NCI-H1694 (cell line): ENCODE data around the gene SELENON.
A peak's percentile ranks its signal among the peaks of the same experiment; 100 is the strongest.
"Not testable (repeated sequence)": the region's sequence is repeated elsewhere in the genome, so short reads cannot be mapped to it uniquely, and the experiment has no call there.

Source experiments
- DNase-seq: peaks from one replicate; lab custom pipeline; 2025; lab: John Stamatoyannopoulos, UW

The SELENON gene

DNA sequence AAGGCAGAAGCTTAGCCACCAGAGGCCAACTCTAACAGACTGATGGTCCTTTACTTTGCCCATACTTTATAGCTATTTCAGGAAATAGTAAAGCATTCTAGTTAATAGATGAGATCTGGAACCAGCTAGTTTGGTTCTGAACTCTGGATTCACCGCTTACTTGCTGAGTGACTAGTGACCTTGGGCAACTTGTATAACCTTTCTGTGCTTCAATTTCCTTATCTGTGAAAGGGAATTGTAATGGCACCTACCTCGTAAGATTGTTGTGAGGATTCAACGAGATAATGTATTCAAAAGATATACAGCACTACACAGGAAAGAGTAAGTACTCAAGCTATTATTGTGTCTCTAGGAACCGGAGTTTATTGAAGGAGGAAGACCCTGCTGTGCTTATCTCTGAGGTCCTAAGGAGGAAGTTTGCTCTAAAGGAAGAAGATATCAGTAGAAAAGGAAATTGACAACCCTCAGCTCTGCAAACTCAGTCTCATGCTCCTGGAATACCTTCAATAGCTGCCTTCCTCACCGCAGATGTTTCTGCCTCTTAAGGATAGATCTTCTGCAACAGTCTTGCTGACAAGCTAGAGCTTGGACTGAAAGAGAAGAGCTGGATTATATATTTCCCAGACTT, 31.7 kb downstream of the SELENON start:
- DNase-seq: no peak

DNA sequence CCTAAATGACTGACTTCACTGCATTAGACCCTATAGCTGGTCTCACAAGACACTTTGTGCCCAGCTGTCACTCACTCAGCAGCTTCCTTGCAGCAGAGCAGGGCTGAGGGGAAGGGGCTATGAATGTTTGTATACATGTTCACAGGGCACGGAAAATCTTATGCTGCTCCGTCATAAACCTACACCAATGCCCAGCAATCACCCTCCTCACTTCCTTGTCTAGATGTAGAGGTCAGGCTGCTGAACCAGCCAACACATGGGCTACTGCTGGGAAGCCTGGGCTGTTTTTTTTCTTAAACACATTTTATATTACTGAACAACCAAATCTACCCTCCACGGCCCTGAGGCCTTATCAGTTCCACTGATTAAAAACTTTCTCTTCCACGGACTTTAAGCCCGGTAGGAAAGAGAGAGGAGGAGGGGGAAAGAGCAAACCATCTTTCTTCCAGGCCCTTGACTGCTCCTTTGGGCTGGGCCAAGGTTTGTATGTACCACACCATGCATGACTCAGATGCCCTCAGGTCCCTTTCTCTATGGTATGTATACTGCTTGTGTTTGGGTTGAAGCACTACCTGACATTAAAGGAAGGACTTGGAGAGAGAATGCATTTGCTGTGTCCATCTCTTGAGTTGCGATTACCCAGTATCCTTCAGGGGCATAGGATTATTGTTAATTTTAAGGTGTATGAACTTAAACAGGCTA, 32.5 kb downstream of the SELENON start:
- no peak for DNase-seq

DNA sequence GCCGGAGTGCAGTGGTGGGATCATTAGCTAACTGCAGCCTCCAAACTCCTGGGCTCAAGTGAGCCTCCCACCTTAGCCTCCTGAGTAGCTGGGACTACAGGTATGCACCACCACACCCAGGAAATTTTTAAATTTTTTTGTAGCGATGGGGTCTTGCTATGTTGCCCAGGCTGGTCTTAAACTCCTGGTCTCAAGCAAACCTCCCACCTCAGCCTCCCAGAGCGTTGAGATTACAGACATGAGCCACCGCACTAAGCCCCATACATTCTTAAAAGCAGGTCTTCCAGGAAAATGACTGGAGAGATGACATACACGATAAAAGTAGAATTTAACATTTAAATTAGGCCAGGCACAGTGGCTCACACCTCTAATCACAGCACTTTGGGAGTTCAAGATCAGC, 33.2 kb downstream of the SELENON start:
- no peak for DNase-seq

DNA sequence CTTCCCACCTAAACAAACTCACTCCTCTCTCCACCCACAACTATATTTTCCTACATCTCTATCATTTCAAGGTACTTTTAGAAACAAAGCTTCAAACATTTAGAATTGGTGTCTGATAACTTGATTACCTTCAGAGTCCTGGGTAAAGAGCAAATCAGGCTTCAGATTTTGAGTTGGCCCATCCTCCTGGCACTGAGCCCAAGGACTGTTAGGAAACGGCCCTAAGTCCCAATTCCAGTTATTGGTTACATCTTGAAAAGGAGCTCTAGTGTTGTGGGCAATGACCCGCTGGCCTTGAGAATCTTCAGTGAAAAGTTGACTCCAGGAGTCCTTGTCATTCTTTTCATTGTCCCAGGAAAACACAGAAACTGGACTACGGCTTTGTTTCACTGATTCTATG, 34.9 kb downstream of the SELENON start:
- no peak for DNase-seq

DNA sequence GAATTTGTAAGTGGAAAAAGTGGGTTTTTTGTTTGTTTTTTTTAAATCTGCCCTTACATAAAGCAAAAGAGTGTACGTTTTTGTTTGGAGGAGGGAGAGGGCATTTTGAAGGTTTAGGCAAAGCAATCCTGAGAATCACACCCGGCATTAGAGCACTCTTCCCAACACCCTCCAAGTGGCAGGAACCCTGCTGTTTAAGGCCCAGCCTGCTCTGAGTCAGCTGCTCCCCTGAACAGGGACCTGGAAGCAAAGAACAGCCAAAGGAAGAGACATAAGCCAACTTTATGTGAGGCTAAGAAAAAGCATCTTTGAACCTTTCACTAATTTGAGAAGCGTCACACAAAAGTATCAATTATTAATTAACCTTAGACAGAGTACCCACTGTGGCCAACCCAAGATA, 36.7 kb downstream of the SELENON start:
- DNase-seq: no peak

DNA sequence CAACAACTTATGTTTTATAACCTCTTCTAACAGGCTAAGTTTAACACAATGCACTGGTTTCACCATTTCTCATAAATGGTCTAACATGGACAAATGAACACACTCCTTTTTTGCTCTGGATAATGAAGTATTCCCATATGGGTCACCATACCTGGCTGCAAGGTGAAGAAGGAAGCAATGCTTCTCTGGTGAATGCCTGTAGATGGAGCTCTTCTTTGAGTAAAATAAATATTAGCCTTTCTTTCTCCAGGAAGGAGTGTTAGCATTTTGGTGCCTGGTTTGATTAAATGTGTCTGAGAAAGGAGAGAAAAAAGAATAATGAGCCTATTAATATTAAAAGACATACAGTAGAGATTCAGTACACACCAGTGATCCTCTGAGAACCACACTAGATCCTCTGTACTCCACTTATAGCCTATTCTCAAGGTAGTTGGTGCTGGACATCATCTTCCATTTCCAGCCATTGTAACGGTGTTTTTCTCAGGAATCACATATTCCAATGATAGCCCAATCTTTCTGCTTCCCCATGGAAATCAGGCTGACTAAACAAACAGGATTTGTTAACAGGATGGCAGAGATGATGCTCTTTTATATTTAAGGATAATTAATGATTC, 37.4 kb downstream of the SELENON start:
- DNase-seq: peak; percentile 25

DNA sequence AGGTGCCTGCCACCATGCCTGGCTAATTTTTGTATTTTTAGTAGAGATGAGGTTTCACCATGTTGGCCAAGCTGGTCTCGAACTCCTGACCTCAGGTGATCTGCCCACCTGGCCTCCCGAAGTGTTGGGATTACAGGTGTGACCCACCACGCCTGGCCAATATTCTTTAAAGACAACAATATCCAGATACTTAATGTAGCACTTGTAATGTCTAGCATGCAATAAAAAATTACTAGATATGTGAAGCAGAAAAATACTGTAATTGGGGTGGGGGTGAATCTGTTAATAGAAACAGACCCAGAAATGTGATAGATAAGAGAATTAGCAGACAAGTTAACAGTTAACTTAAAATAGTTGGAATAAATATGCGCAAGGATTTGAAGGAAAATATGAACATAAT, 39.8 kb downstream of the SELENON start:
- not testable (repeated sequence) for DNase-seq

DNA sequence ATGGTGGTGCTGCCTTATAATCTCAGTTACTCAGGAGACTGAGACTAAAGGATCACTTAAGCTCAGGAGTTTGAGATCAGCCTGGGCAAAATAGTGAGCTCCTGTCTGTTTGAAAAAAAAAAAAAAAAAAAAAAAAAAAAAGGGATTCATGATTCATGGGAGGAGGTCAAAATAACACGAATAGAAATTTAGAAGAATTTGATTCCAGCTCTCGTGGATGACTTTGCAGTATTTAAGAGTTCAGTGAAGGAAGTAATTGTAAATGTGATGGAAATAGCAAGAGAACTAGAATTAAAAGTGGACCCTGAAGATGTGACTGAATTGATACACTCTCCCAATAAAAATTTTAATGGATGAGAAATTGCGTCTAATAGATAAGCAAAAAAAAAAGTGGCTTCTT, 43.5 kb downstream of the SELENON start:
- DNase-seq: no peak

DNA sequence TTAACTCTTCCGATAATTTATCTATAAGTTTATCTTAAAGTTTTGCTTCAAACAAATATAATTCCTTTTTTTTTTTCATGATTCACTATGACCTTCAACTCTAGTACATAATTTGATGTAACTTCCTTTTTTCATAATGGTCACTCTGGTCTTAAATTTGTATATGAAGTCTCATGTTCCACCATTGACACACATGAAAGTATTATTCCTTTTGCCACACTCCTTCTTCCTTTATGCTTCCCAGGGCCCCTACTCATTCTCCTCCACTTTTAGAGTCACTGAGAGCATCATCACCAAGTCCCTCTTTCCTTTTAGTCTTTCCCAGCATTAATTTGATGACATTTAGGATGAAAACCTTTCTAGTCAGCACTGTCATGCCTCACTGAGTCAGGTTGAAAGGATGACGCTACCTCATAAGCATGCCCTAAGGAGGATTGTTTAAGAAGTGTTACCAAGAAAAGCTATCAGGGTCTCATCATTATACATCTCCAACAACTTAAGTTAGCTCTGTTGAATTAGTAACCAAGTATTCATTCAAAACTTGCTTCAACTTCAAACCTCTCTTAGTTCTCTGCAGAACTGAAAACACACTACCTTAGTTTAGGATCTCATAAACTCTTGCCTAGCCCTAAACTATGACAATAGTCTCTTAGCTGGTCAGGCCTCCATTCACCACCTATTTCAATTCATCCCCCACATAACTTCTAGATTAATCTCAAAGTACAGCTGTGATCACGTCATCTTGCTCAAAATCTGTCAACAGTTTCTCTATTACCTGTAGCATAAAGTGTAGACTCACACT, 44.7 kb downstream of the SELENON start:
- DNase-seq: no peak

DNA sequence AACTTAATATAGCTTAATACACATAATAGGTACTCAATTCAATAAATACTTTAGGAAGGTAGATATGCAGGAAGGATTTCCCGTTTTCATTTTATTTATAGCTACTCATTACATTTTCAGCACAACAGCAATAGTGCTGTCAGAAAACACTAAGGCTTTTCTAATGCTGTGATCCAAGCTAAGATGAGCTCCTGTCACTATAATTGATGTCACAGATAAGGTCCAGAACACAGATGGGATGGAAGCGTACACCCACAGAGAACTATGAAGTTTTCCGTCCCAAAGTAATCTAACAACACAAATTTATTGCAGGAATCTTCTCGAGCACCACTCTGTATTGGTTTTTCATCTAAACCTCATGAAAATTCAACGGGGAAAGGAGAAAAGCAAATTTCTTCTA, 45.7 kb downstream of the SELENON start:
- no peak for DNase-seq

DNA sequence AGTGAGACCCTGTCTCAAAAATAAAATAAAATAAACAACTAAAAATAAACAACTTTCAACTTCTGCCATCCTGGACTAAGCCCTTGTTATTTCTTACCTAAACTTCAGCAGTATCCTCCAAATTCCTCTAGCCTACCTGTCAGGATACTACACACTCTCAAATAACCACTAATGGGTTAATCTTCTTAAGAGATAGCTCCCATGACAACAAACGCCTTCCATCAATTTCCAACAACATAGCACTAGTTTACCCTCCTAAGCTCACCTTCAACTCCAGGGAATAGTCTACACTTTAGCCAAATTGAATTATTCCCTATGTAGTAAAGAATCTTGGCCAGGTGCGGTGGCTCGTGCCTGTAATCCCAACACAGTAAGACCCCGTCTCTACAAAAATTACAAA, 47.9 kb downstream of the SELENON start:
- DNase-seq: no peak

DNA sequence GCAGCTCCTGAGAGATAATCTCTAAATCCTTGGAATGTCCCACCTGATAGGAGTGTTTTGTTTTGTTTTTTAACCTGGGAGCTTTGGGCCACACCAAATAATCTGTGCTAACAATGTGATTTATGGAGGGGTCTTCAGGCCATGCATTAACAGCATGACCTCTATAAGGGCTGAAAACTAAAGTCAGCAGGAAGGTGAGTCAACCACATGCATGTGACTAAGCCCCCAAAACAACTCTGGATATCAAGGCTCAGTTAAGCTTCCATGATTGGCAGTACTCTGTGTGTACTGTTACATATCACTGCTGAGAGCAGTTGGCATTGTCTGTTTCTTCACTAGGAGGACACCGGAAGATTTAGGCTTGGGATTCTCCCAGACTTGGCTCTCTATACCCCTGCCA, 48.5 kb downstream of the SELENON start:
- no peak for DNase-seq

DNA sequence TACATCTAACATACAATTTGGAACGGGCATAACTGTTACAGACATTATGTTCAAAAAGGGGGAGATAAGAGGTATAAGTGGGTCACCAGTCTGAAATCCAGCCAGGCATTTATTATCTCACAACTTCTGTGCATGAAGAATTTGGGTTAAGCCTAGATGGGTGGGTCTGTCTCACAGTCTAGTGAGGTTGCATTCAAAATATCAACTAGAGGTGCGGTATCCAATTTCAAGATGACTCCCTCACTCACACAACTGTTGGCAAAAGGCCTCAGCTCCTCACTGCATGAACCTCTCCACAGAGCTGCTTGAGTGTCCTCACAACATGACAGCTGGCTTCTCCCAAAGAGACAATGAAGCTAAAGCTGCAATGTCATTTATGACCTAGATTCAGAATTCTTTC, 54.6 kb downstream of the SELENON start:
- DNase-seq: no peak

DNA sequence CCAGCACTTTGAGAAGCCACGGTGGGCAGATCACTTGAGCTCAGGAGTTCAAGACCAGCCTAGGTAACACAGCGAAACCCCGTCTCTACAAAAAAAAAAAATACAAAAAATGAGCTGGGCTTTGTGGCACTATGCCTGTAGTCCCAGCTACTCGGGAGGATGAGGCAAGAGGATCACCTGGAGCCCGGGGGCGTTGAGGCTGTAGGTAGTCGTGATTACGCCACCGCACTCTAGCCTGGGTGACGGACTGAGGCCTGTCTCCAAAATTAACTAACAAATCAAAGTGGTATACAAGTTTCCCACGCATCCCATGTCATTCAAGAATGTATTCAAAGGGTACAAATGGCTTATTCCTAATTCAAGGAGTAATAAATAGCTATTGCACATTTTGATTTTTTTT, 56.9 kb downstream of the SELENON start:
- no peak for DNase-seq

DNA sequence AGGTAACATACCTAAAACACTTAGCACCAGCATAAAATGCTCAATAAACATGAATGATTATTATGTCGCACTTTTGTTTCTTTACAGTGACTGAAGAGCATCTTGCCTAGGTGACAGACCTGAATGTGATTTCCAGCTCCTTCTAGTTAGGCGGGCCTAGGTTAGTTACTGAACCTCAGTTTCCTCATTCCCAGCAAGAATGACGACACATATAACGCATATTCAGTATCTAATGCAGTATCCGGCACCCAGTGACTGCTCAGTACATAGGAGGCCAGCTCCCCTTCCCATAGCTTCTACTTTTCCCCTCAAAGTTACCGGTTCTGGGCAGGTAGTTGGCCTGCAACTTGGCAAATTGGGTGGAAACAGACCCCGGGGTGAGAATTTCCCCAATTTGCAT, 58.5 kb downstream of the SELENON start:
- no peak for DNase-seq

DNA sequence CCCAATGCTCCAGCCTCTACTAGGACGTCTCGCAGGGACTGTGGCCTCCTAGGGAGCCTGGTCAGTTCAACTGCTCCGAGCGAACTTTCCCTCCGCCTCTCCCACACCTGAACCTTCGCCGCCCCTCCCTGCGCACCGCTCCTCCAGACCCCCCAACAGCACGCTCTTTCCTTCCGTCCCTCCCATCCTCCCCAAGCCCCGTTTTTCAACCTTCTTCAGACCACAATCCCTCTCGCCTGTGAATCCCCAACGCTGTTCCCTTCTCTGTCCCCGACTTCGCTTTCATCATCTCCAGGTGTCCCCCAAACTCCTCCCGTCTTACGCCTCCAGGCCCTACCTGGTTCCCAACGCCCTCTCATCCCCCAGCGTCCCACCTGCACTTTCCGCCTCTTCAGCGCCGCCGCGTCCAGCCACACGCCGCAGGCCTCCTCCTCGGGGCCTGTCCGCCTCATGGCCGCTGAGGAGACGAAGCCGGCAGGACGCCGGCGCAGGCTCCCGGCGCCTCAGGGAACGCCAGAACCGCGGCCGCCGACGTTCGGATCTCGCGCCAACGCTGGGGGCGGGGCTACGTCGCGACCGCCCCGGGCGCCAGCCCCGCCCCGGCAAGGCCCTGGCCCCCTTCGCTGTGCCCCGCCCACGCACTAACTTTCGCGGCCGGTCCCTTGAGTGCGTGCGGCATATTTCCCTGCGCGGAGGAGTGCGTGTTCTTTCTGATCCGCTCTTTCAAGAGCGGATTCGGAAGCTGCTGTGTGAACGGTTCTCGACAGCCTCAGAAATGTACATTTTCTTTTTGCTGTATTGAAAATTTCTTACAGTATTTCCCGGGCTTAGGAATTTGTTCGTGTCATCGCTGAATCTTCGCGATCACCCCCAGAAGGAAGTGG, 59.2 kb downstream of the SELENON start, which contains the start of gene AUNIP:
Gene AUNIP (minus strand): TSS at position 552 of the 884 bp plus-strand sequence. CDS start 100 bp downstream, at position 452.
- DNase-seq: peak; percentile 48

DNA sequence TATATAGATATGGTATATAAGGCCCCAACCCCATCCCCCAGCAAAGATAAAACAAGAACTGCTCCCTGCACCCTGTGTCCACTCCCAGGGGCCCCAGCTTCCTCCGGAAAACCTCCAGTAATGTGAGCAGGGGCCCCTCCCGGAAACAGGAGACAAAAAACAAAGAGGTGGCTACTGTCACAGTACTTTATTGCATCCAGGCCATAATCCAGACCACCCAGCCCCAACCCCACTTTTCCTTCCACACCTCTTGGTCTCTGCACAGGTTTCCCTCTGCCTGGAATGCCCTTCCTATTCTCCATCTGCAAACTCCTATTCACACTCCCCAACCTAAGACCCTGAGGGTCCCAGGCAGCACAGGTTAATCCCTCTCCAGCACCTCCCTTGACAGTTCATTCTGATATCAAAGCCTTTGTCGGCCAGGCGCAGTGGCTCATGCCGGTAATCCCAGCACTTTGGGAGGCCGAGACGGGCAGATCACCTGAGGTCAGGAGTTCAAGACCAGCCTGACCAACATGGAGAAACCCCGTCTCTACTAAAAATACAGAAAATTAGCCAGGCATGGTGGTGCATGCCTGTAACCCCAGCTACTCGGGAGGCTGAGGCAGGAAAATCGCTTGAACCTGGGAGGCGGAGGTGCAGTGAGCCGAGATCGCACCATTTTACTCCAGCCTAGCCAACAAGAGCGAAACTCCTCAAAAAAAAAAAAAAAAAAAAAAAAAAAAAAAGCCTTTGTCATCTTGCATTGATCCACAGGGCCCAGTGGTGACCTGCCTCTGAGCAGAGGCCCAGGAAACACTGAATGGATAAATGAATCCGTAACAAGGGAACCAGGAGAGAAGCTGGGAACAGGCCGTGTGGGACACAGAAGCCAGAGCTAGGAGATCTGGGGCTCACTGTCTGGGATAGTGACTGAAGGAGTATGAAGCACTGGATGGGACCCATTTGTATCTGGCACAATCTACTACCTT, 61.6 kb downstream of the SELENON start:
- DNase-seq: no peak

DNA sequence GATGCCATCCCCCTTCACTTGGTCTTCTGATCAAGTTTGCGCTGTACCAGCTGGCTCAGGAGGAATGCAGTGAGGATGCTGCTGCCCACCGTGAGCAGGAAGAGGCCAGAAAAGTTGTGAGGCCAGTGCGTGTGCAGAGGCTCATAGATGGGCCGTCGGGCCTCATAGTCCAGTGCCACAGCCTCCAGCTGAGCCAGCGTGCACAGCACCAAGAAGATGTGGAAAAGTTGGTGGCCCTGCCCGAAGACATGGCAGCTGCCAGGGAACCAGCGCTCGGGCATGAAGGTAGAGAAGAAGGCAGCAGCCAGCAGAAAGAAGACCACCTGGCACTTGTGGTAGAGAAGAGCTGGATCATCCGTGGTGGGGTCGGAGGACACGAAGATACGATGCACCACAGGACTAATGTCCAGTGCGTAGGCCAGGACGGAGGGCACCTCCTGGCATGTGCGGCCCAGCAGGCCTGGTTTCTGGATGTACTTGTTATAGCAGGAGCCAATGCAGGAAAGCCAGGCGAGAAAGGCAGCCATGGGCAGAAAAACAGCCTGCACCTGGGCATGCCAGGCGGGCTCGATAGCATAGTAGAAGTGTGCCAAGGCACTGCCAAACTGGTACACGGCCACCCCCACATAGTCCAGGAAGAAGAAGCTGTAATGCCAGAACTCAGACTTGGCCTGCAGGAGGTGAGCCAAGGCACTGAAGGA, 62.9 kb downstream of the SELENON start:
- no peak for DNase-seq

DNA sequence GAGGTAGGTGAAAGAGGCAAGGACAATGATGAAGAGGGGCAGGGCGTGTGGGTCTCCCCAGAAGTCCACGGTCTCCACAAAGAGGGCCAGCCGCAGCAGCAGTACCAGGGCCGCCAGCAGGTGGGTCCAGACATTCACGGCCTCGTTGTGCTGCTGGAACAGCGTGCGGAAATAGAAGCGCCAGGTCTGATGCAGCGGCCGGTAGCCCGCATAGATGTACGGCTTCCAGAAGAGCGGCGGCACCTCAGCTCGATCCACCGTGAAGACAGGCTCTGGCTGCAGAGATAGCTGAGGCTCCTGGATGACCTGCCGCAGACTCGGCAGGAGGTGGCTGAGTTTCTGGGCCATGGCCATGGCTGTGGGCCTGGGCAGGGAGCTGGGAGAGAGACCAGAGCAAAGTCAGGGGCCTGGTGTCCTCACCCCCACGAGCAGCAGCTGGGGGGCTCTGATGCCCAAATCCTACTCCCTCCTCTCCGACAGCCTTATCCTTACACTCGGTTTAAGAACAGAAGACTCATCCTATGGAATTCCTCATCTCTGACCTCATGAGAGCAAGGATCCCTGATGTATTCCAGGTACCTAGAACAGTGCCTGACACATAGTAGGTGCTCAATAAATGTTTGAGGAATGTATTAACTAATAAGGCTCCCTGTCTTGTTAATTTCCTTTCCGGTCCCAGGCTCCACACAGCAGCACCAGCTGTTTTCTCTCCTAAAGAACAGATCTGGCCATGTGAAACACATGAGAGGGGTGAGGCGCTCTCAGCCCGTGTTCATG, 63.7 kb downstream of the SELENON start:
- DNase-seq: no peak
